ENCODE results near the gene RCE1.

GRCh38 chr11:66857234-66857926, 14.1 kb downstream of the RCE1 start:
- TF ChIP-seq CTCF (IDR thresholded peaks at IDR 0.05) (no peak), POLR2A (IDR thresholded peaks at IDR 0.05) (no peak)

Data from gastroesophageal sphincter (tissue), 3 donors.